Erythroblast (primary cell): ENCODE measurements around the gene SIL1.

ENCODE experiments used
- GATA1 ChIP-seq: IDR thresholded peaks from 2 replicates; pipeline ENCODE4 v1.6.1; 2011; ENCODE audit warnings: low read depth, mild to moderate bottlenecking, control low read depth, low read length, moderate library complexity
- POLR2A ChIP-seq: IDR thresholded peaks from 2 replicates; pipeline ENCODE4 v1.6.1; 2011; ENCODE audit warnings: mild to moderate bottlenecking, low read length

DNA sequence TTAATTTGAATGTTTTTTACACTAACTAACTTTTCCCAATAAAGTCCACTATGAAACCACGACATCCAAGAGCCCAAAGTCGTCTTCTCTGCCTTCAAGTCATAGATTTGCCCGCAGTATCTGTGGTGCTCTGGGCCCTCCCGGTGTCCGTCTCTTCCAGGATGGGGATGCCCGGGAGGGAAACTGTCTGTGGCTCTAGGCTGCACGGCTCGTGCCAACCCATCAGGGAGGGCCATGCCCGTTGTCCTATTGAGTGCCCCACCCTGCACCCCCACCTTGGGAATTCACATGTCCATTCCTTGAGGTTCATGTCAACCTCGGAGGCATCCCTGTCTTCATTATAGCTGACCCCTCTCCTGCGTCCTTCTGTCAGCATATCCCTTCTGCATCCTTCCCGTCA lies 263.2 kb downstream of the SIL1 start:
- TF ChIP-seq POLR2A = no peak
- no peak for TF ChIP-seq GATA1
